ENCODE results near the gene ROR1.

The ROR1 gene

DNA sequence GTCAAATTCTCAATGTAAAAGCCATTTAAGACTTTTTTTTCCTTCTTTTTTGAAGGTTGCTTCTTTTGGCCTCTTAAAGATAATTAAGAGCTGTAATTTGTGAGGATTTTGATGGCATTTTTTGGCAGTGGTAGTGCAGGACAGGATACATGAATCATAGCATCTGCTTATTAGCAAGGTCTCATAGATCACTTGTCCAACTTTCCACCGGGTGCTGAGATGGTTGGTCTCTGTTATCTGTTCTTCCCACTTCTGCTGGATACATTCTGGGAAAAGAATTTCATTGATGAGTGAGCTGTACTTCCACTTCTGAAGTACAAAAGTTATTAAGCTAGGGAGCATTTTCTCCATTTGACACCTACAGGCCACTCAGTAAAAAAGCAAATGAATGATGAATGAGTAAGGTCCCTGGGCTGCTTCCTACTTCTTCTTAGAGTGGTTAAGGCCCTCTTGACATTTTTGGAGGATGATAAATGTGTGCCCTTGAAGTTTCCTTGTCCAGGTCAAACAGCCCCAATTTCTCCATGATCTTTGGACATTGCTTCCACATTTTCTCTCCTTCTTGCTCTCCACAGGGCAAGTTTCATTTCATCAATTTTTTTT lies 100.6 kb downstream of the ROR1 start:
- Mint-ChIP-seq H3K4me1 (no peaks in the 10 kb centered on the region), H3K4me3 (no peak overlapping the region), H3K9me3 (no peaks in the 10 kb centered on the region), H3K36me3 (no peaks in the 10 kb centered on the region), H3K27ac (no peak overlapping the region), H3K27me3 (peaks cover 11% of the 10 kb centered on the region)
- ATAC-seq (ENCODE audit: low read depth), result no peak
- DNase-seq (ENCODE audit: low spot score in 2 of 2), result no peak

DNA sequence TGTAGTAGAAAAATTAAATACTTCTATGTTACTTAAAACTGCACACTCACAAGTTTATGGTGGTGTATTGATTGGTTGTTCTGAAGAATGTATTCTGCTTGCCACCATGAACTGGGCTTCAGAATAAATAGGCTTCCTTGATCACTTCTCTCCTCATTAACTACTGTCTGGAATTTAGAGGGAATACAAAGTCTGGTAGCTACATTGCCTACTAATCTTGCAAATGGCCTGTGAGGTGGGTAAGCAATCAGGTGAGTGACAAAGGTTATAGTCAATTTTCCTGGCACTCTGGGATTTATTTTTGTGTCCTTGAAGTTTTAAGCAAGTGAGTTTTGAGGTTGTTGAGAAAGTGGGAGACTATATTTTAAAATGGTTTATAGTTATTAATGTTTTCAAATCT lies 101.8 kb downstream of the ROR1 start:
- ATAC-seq (ENCODE audit: low read depth) (no peak), DNase-seq (ENCODE audit: low spot score in 2 of 2) (no peak)
- Mint-ChIP-seq H3K4me3 (no peak overlapping the region), H3K4me1 (no peaks in the 10 kb centered on the region), H3K27me3 (peaks cover 8% of the 10 kb centered on the region), H3K9me3 (no peaks in the 10 kb centered on the region), H3K36me3 (no peaks in the 10 kb centered on the region), H3K27ac (no peak overlapping the region)

DNA sequence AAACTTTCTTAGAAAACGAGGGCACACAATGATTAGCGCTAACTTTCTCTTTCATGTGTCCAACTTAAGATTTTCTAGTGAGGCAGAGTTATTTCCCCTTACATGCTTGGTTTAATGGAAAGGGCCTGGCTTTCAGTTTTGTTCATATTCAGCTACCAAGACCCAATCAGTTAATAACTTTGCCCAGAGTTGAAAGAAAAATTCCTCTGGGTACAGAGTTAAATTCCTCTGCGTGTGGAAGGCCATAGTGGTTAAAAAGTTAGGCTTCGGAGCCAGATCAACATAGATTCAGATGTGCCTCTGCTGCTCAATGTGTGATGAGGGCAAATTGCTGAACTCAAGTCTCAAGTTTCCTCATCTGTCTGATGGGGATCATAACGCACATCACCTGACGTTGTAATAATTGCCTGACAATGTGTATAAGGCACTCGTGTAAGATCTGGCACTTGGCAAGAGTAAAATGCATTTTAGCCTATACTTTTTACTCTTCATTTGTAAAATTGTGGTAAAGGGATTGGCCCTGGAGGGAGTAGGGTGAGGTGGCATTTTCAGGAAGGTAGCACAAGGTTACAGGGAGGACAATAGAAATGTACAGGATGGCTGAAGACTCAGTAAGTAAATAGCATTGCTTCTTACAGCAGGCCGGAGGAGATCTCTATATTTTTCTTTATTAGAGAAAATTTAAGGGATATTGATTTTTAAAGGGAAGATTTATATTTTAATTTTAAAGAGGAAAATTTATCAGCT lies 103.4 kb downstream of the ROR1 start:
- Mint-ChIP-seq H3K27me3 (peaks cover 8% of the 10 kb centered on the region), H3K4me1 (no peaks in the 10 kb centered on the region), H3K36me3 (no peaks in the 10 kb centered on the region), H3K9me3 (no peaks in the 10 kb centered on the region), H3K27ac (no peak overlapping the region), H3K4me3 (no peak overlapping the region)
- DNase-seq (ENCODE audit: low spot score in 2 of 2) (no peak), ATAC-seq (ENCODE audit: low read depth) (no peak)

DNA sequence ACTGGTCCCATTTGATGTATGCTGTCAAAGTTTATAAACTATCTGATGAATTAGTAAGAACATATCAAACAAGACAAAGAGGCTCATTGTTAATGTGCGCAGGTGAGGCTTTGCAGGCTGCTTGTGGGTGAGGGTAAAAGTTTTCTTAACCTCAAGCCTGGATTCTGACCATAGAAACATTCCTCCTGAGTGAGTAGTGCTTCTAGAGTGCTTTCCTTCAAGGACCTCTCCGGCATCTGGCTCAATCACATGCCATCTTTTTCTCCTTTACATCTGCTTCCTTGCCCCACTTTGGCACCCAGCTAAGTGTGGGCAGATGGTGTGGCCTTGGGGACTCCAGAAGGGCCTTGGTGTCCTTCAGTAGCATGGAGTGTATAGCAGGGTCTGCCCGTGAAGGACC lies 104.0 kb downstream of the ROR1 start:
- Mint-ChIP-seq H3K27ac (no peak overlapping the region), H3K4me3 (no peak overlapping the region), H3K4me1 (no peaks in the 10 kb centered on the region), H3K36me3 (no peaks in the 10 kb centered on the region), H3K27me3 (peaks cover 8% of the 10 kb centered on the region), H3K9me3 (no peaks in the 10 kb centered on the region)
- DNase-seq (ENCODE audit: low spot score in 2 of 2) (no peak), ATAC-seq (ENCODE audit: low read depth) (no peak)

DNA sequence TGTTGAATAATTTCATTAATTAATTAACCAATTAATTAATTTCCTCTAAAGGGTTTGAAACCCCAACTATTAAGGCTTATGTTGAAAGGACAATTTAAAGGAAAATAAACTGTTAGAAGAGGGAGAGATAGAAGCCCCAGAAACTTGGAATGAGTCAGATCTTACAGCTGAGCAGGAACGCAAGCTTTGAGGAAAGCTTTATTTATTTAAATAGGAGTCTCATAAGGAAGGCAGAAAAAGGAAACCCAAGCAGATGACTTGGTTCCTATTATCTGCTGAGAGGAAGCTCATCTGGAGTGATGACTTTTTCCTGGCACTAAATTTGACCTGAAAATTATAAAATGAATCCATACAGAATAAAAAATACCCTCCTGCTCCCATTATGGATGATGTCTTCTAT lies 105.1 kb downstream of the ROR1 start:
- Mint-ChIP-seq H3K36me3 (no peaks in the 10 kb centered on the region), H3K4me1 (no peaks in the 10 kb centered on the region), H3K27ac (no peak overlapping the region), H3K4me3 (no peak overlapping the region), H3K27me3 (peaks cover 8% of the 10 kb centered on the region), H3K9me3 (no peaks in the 10 kb centered on the region)
- no peak for ATAC-seq (ENCODE audit: low read depth)
- DNase-seq (ENCODE audit: low spot score in 2 of 2), result no peak

DNA sequence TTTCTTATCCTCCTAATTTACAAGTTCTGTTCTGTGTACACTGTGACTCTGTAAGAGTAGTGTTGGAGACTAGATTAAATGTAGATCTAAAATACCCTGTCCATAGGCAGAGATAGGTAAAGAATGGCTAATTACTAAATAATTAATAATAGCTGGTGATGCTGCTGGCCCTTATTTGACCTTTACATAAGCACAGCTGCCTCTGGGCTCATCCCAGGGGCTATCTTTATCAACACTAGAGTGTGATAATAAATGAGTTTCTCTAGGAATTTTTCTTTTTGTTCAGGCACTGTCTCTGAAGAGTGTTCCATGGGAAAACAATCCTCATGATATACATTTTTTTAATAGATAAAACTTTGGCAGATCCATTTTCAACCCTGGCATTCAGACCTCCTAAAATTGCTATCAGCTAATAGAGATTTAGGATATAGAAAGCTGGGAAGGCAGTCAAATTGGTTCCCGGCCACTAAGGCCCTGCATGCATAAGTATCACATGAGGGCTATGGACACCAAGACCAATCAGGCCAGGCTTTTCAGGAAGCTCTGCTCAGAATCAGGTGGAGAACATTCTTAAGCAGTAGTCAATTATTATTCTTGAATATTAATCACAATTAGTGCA lies 107.2 kb downstream of the ROR1 start:
- peaks cover 10% of the 10 kb centered on the region for H3K27me3 Mint-ChIP-seq
- ATAC-seq (ENCODE audit: low read depth), result no peak
- H3K27ac Mint-ChIP-seq, result no peak overlapping the region
- no peaks in the 10 kb centered on the region for H3K9me3 Mint-ChIP-seq
- no peak for DNase-seq (ENCODE audit: low spot score in 2 of 2)
- H3K4me1 Mint-ChIP-seq, result no peaks in the 10 kb centered on the region
- no peaks in the 10 kb centered on the region for H3K36me3 Mint-ChIP-seq
- H3K4me3 Mint-ChIP-seq, result no peak overlapping the region

DNA sequence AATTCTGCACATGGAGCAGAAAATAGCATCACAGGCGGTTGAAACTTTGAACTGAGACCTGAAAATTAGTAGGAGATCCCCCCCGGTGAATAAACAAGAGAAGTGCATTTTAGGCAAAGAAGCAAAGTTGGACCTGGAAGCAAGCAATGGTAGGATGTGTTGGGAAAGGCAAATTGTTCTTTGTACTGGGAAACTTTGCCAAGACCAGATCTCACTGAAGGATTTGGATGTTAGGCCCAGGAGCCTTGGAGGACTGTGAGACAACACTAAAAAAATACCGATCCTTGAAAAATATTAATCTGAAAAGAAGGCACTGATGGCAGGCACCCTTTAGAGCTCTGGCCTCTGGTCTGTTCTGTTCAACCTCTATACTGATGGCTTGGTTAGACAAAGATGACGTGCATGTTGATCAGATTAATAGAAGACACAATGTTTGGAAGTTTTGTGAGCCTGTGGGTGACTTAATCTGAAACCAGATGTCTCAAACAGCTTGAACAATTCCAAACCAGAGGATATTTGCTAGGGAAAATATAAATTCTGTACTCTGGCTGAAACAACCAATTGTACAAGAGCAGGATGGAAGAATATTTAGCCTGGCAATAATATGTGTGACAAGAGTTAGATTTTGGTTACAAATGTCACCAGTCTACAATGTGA lies 108.4 kb downstream of the ROR1 start:
- Mint-ChIP-seq H3K4me3 (no peak overlapping the region), H3K9me3 (no peaks in the 10 kb centered on the region), H3K27me3 (peaks cover 6% of the 10 kb centered on the region), H3K36me3 (no peaks in the 10 kb centered on the region), H3K27ac (peak overlapping the region; percentile 4), H3K4me1 (no peaks in the 10 kb centered on the region)
- no peak for DNase-seq (ENCODE audit: low spot score in 2 of 2)
- ATAC-seq (ENCODE audit: low read depth), result no peak

DNA sequence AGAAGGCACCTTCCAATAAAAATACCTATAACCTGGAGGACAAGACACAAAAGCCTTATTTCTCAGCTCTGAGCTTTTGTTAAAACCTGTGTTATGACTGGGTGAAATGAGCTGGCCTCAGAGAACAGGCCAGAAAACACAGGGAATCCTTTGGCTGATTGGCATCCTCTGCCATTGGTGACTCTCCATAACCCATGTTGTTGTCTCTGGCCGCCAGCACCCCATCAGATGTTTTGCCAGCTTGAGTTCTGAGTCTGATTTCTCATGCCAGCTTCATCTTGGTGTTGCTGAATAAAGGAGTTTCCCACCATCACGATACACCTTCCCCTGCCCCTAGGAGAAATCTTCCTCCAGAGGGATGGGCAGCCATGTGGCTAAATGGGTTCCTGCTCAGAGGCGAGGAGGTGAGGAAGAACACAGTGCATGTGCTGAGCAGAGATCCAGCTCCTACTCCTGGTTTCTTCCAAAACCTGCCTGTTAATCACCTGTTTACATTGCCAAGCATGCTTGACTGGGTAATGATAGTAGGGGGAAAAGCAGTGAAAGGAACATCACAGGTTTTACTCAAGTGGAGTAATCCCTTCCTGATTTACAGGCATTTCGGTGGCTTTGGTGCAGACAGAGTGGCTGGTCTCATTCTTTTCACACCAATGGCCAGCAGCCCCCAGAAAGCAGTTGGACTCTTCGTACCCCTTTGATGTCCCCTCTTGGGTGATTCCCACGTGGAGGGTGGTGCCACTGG lies 109.8 kb downstream of the ROR1 start:
- H3K27ac Mint-ChIP-seq, result no peak overlapping the region
- peaks cover 2% of the 10 kb centered on the region for H3K4me1 Mint-ChIP-seq
- no peak for ATAC-seq (ENCODE audit: low read depth)

DNA sequence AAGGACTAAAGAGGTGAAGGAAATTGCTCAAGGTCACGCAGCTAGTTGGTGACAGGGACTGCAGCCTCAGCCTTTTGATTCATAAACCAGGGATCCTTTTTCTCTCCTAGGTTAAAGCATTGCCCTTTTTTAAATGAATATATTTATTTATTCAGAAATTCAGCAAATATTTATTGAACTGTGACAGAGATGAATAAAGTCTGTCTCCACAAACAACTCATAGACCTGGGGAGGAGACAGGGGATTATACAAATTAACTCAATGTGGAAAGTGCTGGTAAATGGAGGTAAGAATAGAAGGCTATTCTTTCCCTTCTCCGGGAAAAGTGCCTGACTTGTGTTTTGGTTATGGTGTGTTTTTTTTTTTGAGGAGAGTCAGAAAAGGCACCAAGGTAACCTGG lies 110.7 kb downstream of the ROR1 start:
- DNase-seq (ENCODE audit: low spot score in 2 of 2) (no peak), ATAC-seq (ENCODE audit: low read depth) (no peak)
- H3K27me3 Mint-ChIP-seq, result peaks cover 4% of the 10 kb centered on the region
- no peak overlapping the region for H3K27ac Mint-ChIP-seq
- peaks cover 2% of the 10 kb centered on the region for H3K4me1 Mint-ChIP-seq
- no peak overlapping the region for H3K4me3 Mint-ChIP-seq
- no peaks in the 10 kb centered on the region for H3K9me3 Mint-ChIP-seq
- no peaks in the 10 kb centered on the region for H3K36me3 Mint-ChIP-seq

More for the DNA sequence above, 109.8 kb downstream of the ROR1 start:
- Mint-ChIP-seq H3K9me3 (no peaks in the 10 kb centered on the region), H3K36me3 (no peaks in the 10 kb centered on the region), H3K4me3 (no peak overlapping the region), H3K27me3 (peaks cover 4% of the 10 kb centered on the region)
- no peak for DNase-seq (ENCODE audit: low spot score in 2 of 2)

DNA sequence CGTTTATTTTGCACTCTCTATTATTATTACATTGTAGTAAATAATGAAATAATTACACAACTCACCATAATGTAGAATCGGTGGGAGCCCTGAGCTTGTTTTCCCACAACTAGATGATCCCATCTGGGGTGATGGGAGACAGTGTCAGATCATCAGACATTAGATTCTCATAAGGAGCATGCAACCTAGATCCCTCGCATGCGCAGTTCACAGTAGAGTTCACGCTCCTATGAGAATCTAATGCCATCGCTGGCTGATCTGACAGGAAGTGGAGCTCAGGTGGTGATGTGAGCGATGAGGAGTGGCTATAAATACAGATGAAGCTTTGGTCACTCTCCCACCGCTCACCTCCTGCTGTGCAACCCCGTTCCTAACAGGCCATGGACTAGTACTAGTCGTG lies 112.1 kb downstream of the ROR1 start:
- H3K4me1 Mint-ChIP-seq, result peaks cover 10% of the 10 kb centered on the region
- peaks cover 1% of the 10 kb centered on the region for H3K27me3 Mint-ChIP-seq
- H3K4me3 Mint-ChIP-seq, result no peak overlapping the region
- DNase-seq (ENCODE audit: low spot score in 2 of 2), result no peak
- no peaks in the 10 kb centered on the region for H3K36me3 Mint-ChIP-seq
- ATAC-seq (ENCODE audit: low read depth), result no peak
- H3K9me3 Mint-ChIP-seq, result no peaks in the 10 kb centered on the region
- H3K27ac Mint-ChIP-seq, result no peak overlapping the region

DNA sequence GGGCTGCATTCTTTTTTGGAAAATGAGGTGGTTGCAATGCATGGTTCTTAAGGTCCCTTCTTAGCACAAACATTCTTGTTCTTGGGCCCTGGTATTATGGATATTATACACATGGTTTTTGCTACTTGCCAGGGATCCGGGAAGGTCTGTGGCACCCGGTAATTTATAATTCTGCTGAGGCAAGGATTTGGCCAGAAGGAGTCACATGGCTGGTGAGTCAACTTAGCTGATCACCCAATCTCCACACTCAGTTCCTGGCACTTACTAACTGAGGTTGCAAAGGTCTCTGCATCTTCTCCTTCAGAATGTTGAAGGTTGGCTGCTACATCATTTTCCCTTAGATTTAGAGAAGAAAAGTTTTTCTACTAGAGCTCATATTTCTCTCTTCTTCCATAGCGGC lies 112.5 kb downstream of the ROR1 start:
- ATAC-seq (ENCODE audit: low read depth) (no peak), DNase-seq (ENCODE audit: low spot score in 2 of 2) (no peak)
- peaks cover 14% of the 10 kb centered on the region for H3K4me1 Mint-ChIP-seq
- H3K27me3 Mint-ChIP-seq, result peaks cover 1% of the 10 kb centered on the region
- no peaks in the 10 kb centered on the region for H3K9me3 Mint-ChIP-seq
- H3K36me3 Mint-ChIP-seq, result no peaks in the 10 kb centered on the region
- H3K27ac Mint-ChIP-seq, result no peak overlapping the region
- no peak overlapping the region for H3K4me3 Mint-ChIP-seq

DNA sequence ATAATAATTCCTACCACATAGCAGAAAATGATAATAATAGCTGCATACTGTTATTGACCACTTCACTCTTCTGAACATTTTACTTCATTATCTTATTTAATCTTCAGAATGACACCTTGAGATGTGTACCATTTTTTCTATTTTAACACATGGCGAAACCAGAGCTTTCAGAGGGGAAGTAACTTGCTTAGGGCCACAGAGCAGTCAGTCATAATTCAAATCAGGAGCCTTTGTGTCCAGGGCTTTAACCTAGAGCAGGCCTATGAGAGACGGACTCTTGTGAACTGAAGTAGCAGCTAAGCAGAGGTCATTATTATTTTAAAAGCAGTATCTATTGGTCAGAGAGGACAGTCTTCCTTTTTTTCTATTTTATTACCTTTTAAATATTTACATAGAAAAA lies 114.0 kb downstream of the ROR1 start:
- DNase-seq (ENCODE audit: low spot score in 2 of 2), result no peak
- H3K27ac Mint-ChIP-seq, result no peak overlapping the region
- no peak for ATAC-seq (ENCODE audit: low read depth)
- no peaks in the 10 kb centered on the region for H3K9me3 Mint-ChIP-seq
- H3K4me3 Mint-ChIP-seq, result no peak overlapping the region
- H3K4me1 Mint-ChIP-seq, result peaks cover 25% of the 10 kb centered on the region
- H3K36me3 Mint-ChIP-seq, result no peaks in the 10 kb centered on the region
- H3K27me3 Mint-ChIP-seq, result peaks cover 1% of the 10 kb centered on the region

DNA sequence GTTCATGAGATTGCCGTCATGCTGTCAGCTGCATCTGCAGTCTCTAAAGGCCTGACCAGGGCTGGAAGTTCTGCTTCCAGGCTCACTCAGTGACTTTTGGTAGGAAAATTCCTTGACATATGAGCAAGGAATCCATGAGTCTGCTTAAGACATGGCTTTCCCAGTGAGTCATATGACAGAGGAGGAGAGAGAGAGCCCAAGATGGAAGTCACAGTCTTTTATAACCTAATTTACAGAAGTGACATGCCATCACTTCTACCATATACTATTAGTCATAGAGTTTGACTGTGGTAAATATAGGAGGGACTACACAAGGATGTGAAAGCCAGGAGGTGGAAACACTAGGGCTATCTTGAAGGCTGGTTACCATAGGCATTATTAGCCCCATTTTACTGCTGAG lies 115.2 kb downstream of the ROR1 start:
- peaks cover 1% of the 10 kb centered on the region for H3K9me3 Mint-ChIP-seq
- ATAC-seq (ENCODE audit: low read depth) (no peak), DNase-seq (ENCODE audit: low spot score in 2 of 2) (no peak)
- H3K36me3 Mint-ChIP-seq, result no peaks in the 10 kb centered on the region
- H3K27ac Mint-ChIP-seq, result no peak overlapping the region
- no peak overlapping the region for H3K4me3 Mint-ChIP-seq
- H3K27me3 Mint-ChIP-seq, result peaks cover 1% of the 10 kb centered on the region
- peaks cover 30% of the 10 kb centered on the region for H3K4me1 Mint-ChIP-seq

DNA sequence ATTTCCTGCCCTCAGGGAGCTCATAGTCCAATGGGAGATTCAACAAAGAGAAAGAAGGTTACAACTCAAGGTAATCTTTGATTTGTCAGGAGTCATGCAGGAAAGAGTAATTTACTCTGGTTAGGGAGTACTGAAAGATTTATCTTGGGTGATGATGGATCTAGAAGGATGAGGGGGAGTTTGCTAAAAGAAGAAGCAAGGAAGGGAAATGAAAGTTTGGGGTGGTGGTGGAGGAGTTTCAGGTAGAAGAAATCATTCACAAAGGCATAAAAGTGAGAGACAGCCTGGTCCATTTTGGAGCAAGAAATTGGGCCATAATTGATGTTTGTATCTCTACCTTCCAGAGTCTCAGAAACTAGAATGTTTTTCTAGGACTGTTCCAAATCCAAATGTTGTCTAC lies 116.7 kb downstream of the ROR1 start:
- no peak for DNase-seq (ENCODE audit: low spot score in 2 of 2)
- Mint-ChIP-seq H3K9me3 (peaks cover 1% of the 10 kb centered on the region), H3K4me3 (peak overlapping the region; percentile 4), H3K36me3 (no peaks in the 10 kb centered on the region), H3K27me3 (peaks cover 3% of the 10 kb centered on the region), H3K4me1 (peaks cover 30% of the 10 kb centered on the region), H3K27ac (peak overlapping the region; percentile 88)
- no peak for ATAC-seq (ENCODE audit: low read depth)

Data from memory B cell (primary cell).